OCI-LY3 (cell line): ENCODE results near the gene HNRNPLL.
"Not testable (repeated sequence)": the region's sequence is repeated elsewhere in the genome, so short reads cannot be mapped to it uniquely, and the experiment has no call there.

Experiments
- CTCF ChIP-seq: fragments of 200-600, 300-600 bp; sonication (generic); IDR thresholded peaks from 2 replicates; pipeline ENCODE4 v1.5.1; 2014; ENCODE audit warnings: antibody characterized with exemption, low read length, low read depth
- EZH2phosphoT487 ChIP-seq: fragments of 200-600 bp; shearing (Covaris generic); IDR thresholded peaks from 2 replicates; pipeline ENCODE4 v1.6.1; 2018; ENCODE audit warnings: antibody characterized with exemption, mixed run types, low read depth

- TF ChIP-seq CTCF, EZH2phosphoT487: not testable (repeated sequence)
Measured at GRCh38 chr2:38537296-38537695, 65.4 kb downstream of the HNRNPLL start.
